ENCODE measurements around the gene MED8.
"Not testable (repeated sequence)": the region's sequence is repeated elsewhere in the genome, so short reads cannot be mapped to it uniquely, and the experiment has no call there.

MED8 gene

GRCh38 chr1:43413426-43413825 is 23.8 kb upstream of the MED8 start:
- not testable (repeated sequence) for H3K4me1 ChIP-seq (ENCODE audit: insufficient read depth, low read length); H3K36me3 ChIP-seq (ENCODE audit: insufficient read depth, low read length); H3K9ac ChIP-seq (ENCODE audit: low read depth, low read length); H3K9me3 ChIP-seq (ENCODE audit: control insufficient read depth, insufficient read depth, low read length)

GRCh38 chr1:43410571-43410970 is 21.0 kb upstream of the MED8 start:
- Histone ChIP-seq H3K4me1 (ENCODE audit: insufficient read depth, low read length) (no peaks in the 10 kb centered on the region), H3K36me3 (ENCODE audit: insufficient read depth, low read length) (no peaks in the 10 kb centered on the region), H3K9me3 (ENCODE audit: control insufficient read depth, insufficient read depth, low read length) (no peaks in the 10 kb centered on the region), H3K9ac (ENCODE audit: low read depth, low read length) (no peak overlapping the region)

GRCh38 chr1:43405876-43406234 is 16.3 kb upstream of the MED8 start:
- peaks cover 6% of the 10 kb centered on the region for H3K36me3 ChIP-seq (ENCODE audit: insufficient read depth, low read length)
- no peak overlapping the region for H3K9ac ChIP-seq (ENCODE audit: low read depth, low read length)

GRCh38 chr1:43405219-43405875 is 15.7 kb upstream of the MED8 start:
- Histone ChIP-seq H3K36me3 (ENCODE audit: insufficient read depth, low read length) (peaks cover 6% of the 10 kb centered on the region), H3K9ac (ENCODE audit: low read depth, low read length) (no peak overlapping the region), H3K4me1 (ENCODE audit: insufficient read depth, low read length) (no peaks in the 10 kb centered on the region), H3K9me3 (ENCODE audit: control insufficient read depth, insufficient read depth, low read length) (no peaks in the 10 kb centered on the region)

More at GRCh38 chr1:43405876-43406234, 16.3 kb upstream of the MED8 start:
- Histone ChIP-seq H3K4me1 (ENCODE audit: insufficient read depth, low read length) (no peaks in the 10 kb centered on the region), H3K9me3 (ENCODE audit: control insufficient read depth, insufficient read depth, low read length) (no peaks in the 10 kb centered on the region)

GRCh38 chr1:43404353-43404752 is 14.8 kb upstream of the MED8 start:
- Histone ChIP-seq H3K9me3 (ENCODE audit: control insufficient read depth, insufficient read depth, low read length) (no peaks in the 10 kb centered on the region), H3K4me1 (ENCODE audit: insufficient read depth, low read length) (no peaks in the 10 kb centered on the region), H3K9ac (ENCODE audit: low read depth, low read length) (no peak overlapping the region), H3K36me3 (ENCODE audit: insufficient read depth, low read length) (peaks cover 6% of the 10 kb centered on the region)

- Histone ChIP-seq H3K4me1 (ENCODE audit: insufficient read depth, low read length) (no peaks in the 10 kb centered on the region), H3K9ac (ENCODE audit: low read depth, low read length) (no peak overlapping the region), H3K36me3 (ENCODE audit: insufficient read depth, low read length) (peaks cover 6% of the 10 kb centered on the region), H3K9me3 (ENCODE audit: control insufficient read depth, insufficient read depth, low read length) (no peaks in the 10 kb centered on the region)
Measured at GRCh38 chr1:43402089-43402865, 12.7 kb upstream of the MED8 start.

- not testable (repeated sequence) for H3K36me3 ChIP-seq (ENCODE audit: insufficient read depth, low read length); H3K9me3 ChIP-seq (ENCODE audit: control insufficient read depth, insufficient read depth, low read length); H3K9ac ChIP-seq (ENCODE audit: low read depth, low read length); H3K4me1 ChIP-seq (ENCODE audit: insufficient read depth, low read length)
Measured at GRCh38 chr1:43400441-43400840, 10.8 kb upstream of the MED8 start.

- Histone ChIP-seq H3K4me1 (ENCODE audit: insufficient read depth, low read length) (no peaks in the 10 kb centered on the region), H3K36me3 (ENCODE audit: insufficient read depth, low read length) (no peaks in the 10 kb centered on the region)
Measured at GRCh38 chr1:43398227-43398626, 8.6 kb upstream of the MED8 start.

GRCh38 chr1:43396059-43396458 is 6.5 kb upstream of the MED8 start:
- H3K9me3 ChIP-seq (ENCODE audit: control insufficient read depth, insufficient read depth, low read length), result no peaks in the 10 kb centered on the region
- H3K9ac ChIP-seq (ENCODE audit: low read depth, low read length), result no peak overlapping the region
- H3K36me3 ChIP-seq (ENCODE audit: insufficient read depth, low read length), result no peaks in the 10 kb centered on the region
- no peaks in the 10 kb centered on the region for H3K4me1 ChIP-seq (ENCODE audit: insufficient read depth, low read length)

More at GRCh38 chr1:43398227-43398626, 8.6 kb upstream of the MED8 start:
- H3K9ac ChIP-seq (ENCODE audit: low read depth, low read length), result no peak overlapping the region
- no peaks in the 10 kb centered on the region for H3K9me3 ChIP-seq (ENCODE audit: control insufficient read depth, insufficient read depth, low read length)

- Histone ChIP-seq H3K4me1 (ENCODE audit: insufficient read depth, low read length) (no peaks in the 10 kb centered on the region), H3K9me3 (ENCODE audit: control insufficient read depth, insufficient read depth, low read length) (no peaks in the 10 kb centered on the region), H3K9ac (ENCODE audit: low read depth, low read length) (no peak overlapping the region), H3K36me3 (ENCODE audit: insufficient read depth, low read length) (no peaks in the 10 kb centered on the region)
Measured at GRCh38 chr1:43395523-43395922, 5.9 kb upstream of the MED8 start.

- Histone ChIP-seq H3K4me1 (ENCODE audit: insufficient read depth, low read length) (peaks cover 5% of the 10 kb centered on the region; the same call in 1 of the 2 replicates), H3K9ac (ENCODE audit: low read depth, low read length) (no peak overlapping the region), H3K9me3 (ENCODE audit: control insufficient read depth, insufficient read depth, low read length) (no peaks in the 10 kb centered on the region), H3K36me3 (ENCODE audit: insufficient read depth, low read length) (0 out of 2 replicates have a peak, but pooled peaks cover 4% of the 10 kb centered on the region)
Measured at GRCh38 chr1:43392702-43393101, 3.1 kb upstream of the MED8 start.

GRCh38 chr1:43388613-43389012 is 987 bp downstream of the MED8 start:
- H3K4me1 ChIP-seq (ENCODE audit: insufficient read depth, low read length), result peaks cover 5% of the 10 kb centered on the region; the same call in 1 of the 2 replicates
- H3K9ac ChIP-seq (ENCODE audit: low read depth, low read length), result peak overlapping the region; percentile 89; the same call in 1 of the 2 replicates
- H3K9me3 ChIP-seq (ENCODE audit: control insufficient read depth, insufficient read depth, low read length), result no peaks in the 10 kb centered on the region
- H3K36me3 ChIP-seq (ENCODE audit: insufficient read depth, low read length), result peaks cover 32% of the 10 kb centered on the region

GRCh38 chr1:43387976-43388599 is 1.5 kb downstream of the MED8 start:
- peaks cover 5% of the 10 kb centered on the region; the same call in 1 of the 2 replicates for H3K4me1 ChIP-seq (ENCODE audit: insufficient read depth, low read length)
- no peaks in the 10 kb centered on the region for H3K9me3 ChIP-seq (ENCODE audit: control insufficient read depth, insufficient read depth, low read length)
- peaks cover 32% of the 10 kb centered on the region for H3K36me3 ChIP-seq (ENCODE audit: insufficient read depth, low read length)
- no peak overlapping the region for H3K9ac ChIP-seq (ENCODE audit: low read depth, low read length)

- Histone ChIP-seq H3K9ac (ENCODE audit: low read depth, low read length) (no peak overlapping the region), H3K9me3 (ENCODE audit: control insufficient read depth, insufficient read depth, low read length) (no peaks in the 10 kb centered on the region), H3K4me1 (ENCODE audit: insufficient read depth, low read length) (peaks cover 5% of the 10 kb centered on the region; the same call in 1 of the 2 replicates), H3K36me3 (ENCODE audit: insufficient read depth, low read length) (peaks cover 32% of the 10 kb centered on the region)
Measured at GRCh38 chr1:43386676-43387075, 2.9 kb downstream of the MED8 start.

- H3K4me1 ChIP-seq (ENCODE audit: insufficient read depth, low read length), result no peaks in the 10 kb centered on the region; the same call in 1 of the 2 replicates
- no peak overlapping the region for H3K9ac ChIP-seq (ENCODE audit: low read depth, low read length)
- no peaks in the 10 kb centered on the region for H3K9me3 ChIP-seq (ENCODE audit: control insufficient read depth, insufficient read depth, low read length)
- H3K36me3 ChIP-seq (ENCODE audit: insufficient read depth, low read length), result peaks cover 32% of the 10 kb centered on the region
Measured at GRCh38 chr1:43383449-43383848, 6.2 kb downstream of the MED8 start.
